Measurements from ENCODE around the gene KCNA2.

The KCNA2 gene

GRCh38 chr1:110610696-110611286 lies 4.6 kb upstream of the KCNA2 start:
- Histone ChIP-seq H3K27me3 (ENCODE audit: insufficient read depth, poor library complexity, severe bottlenecking) (peaks cover 35% of the 10 kb centered on the region), H3K27ac (replicated peaks) (no peak overlapping the region), H3K4me3 (replicated peaks; ENCODE audit: insufficient read depth, low read length) (no peak overlapping the region)
- TF ChIP-seq GABPA (IDR thresholded peaks at IDR 0.05; ENCODE audit: low read depth) (no peak), SPI1 (IDR thresholded peaks at IDR 0.05; ENCODE audit: borderline replicate concordance, low read depth) (no peak)
- TF ChIP-seq, protein P1, sequence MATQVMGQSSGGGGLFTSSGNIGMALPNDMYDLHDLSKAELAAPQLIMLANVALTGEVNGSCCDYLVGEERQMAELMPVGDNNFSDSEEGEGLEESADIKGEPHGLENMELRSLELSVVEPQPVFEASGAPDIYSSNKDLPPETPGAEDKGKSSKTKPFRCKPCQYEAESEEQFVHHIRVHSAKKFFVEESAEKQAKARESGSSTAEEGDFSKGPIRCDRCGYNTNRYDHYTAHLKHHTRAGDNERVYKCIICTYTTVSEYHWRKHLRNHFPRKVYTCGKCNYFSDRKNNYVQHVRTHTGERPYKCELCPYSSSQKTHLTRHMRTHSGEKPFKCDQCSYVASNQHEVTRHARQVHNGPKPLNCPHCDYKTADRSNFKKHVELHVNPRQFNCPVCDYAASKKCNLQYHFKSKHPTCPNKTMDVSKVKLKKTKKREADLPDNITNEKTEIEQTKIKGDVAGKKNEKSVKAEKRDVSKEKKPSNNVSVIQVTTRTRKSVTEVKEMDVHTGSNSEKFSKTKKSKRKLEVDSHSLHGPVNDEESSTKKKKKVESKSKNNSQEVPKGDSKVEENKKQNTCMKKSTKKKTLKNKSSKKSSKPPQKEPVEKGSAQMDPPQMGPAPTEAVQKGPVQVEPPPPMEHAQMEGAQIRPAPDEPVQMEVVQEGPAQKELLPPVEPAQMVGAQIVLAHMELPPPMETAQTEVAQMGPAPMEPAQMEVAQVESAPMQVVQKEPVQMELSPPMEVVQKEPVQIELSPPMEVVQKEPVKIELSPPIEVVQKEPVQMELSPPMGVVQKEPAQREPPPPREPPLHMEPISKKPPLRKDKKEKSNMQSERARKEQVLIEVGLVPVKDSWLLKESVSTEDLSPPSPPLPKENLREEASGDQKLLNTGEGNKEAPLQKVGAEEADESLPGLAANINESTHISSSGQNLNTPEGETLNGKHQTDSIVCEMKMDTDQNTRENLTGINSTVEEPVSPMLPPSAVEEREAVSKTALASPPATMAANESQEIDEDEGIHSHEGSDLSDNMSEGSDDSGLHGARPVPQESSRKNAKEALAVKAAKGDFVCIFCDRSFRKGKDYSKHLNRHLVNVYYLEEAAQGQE (IDR thresholded peaks at IDR 0.05; ENCODE audit: insufficient replicate concordance, low read depth) = no peak
- DNase-seq (ENCODE audit: low read depth in 1 of 2, low spot score in 1 of 2) = no peak

DNA sequence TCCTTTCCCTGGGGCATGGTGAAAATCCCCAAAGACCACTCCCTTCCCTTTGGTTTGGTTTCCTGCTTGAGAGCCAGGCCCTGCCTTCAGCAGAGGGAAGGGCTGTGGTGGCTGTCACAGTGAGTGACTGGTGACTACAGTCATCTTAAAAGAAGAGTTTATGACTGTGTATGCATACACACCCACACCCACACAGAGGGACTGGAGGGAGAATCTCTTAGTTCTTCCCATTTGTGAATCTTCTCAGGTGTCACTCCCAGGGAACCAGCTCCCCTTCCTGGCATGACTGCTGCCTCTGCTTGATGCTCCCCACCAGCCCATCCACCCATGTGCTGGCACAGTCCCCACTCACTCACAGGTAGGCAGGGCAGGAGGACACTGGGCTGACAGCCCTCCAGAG lies 3.9 kb upstream of the KCNA2 start:
- no peak overlapping the region for H3K27ac ChIP-seq (replicated peaks)
- TF ChIP-seq SPI1 (IDR thresholded peaks at IDR 0.05; ENCODE audit: borderline replicate concordance, low read depth) = no peak
- TF ChIP-seq, protein P1 (IDR thresholded peaks at IDR 0.05; ENCODE audit: insufficient replicate concordance, low read depth) = no peak
- no peak for TF ChIP-seq POLR2AphosphoS5 (IDR thresholded peaks at IDR 0.05; ENCODE audit: low read depth)
- no peak for TF ChIP-seq CTCF (IDR thresholded peaks at IDR 0.05; ENCODE audit: insufficient read depth, low read length)
- no peak for TF ChIP-seq GABPA (IDR thresholded peaks at IDR 0.05; ENCODE audit: low read depth)
- peaks cover 42% of the 10 kb centered on the region for H3K27me3 ChIP-seq (ENCODE audit: insufficient read depth, poor library complexity, severe bottlenecking)
- no peak for DNase-seq (ENCODE audit: low read depth in 1 of 2, low spot score in 1 of 2)
- no peak overlapping the region for H3K4me3 ChIP-seq (replicated peaks; ENCODE audit: insufficient read depth, low read length)

DNA sequence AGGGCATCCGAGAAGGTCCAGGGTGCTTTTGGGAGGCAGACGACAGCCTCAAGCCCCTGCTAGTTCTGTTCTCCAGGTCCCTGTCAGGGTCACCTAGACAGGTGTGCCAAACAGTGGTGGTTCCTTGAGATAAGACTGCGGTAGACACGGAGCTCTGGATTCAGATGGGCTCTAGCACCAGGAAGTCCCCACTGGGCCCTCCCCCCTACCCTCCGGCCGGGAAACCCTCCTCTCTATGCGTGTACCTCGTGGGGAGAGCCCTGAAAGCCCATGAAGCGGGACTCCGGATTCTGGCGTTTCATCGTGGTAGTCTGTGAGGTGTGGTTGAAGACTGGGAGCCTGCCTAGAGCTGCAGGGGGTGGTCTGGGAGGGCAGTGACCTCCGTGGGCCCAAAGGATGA lies 2.1 kb upstream of the KCNA2 start:
- H3K27me3 ChIP-seq (ENCODE audit: insufficient read depth, poor library complexity, severe bottlenecking) = peaks cover 50% of the 10 kb centered on the region
- TF ChIP-seq POLR2AphosphoS5 (IDR thresholded peaks at IDR 0.05; ENCODE audit: low read depth) (no peak), CTCF (IDR thresholded peaks at IDR 0.05; ENCODE audit: insufficient read depth, low read length) (no peak), GABPA (IDR thresholded peaks at IDR 0.05; ENCODE audit: low read depth) (no peak), SPI1 (IDR thresholded peaks at IDR 0.05; ENCODE audit: borderline replicate concordance, low read depth) (no peak)
- TF ChIP-seq, protein P1 (IDR thresholded peaks at IDR 0.05; ENCODE audit: insufficient replicate concordance, low read depth) = no peak
- DNase-seq (ENCODE audit: low read depth in 1 of 2, low spot score in 1 of 2) = no peak
- H3K4me3 ChIP-seq (replicated peaks; ENCODE audit: insufficient read depth, low read length) = no peak overlapping the region
- H3K27ac ChIP-seq (replicated peaks) = no peak overlapping the region

All from HL-60 (cell line).